NCI-H2196 (cell line): ENCODE results near the gene CRHBP.
"Not testable (repeated sequence)": the region's sequence is repeated elsewhere in the genome, so short reads cannot be mapped to it uniquely, and the experiment has no call there.

ENCODE experiments used
- DNase-seq: peaks from one replicate; lab custom pipeline; 2025; ENCODE audit not compliant: unreplicated experiment; lab: John Stamatoyannopoulos, UW

Gene CRHBP

GRCh38 chr5:76952795-76953536, at the start of gene CRHBP:
Gene CRHBP, plus strand, starts transcription at chr5:76953045. Its CDS starts 90 bp downstream, at chr5:76953135.
- DNase-seq: no peak

- DNase-seq: no peak
These were observed 44.7 kb upstream of the CRHBP start for GRCh38 chr5:76908166-76908565.

- DNase-seq: not testable (repeated sequence)
These were observed 42.4 kb upstream of the CRHBP start for GRCh38 chr5:76910344-76910933.

GRCh38 chr5:76914671-76915070, 38.2 kb upstream of the CRHBP start:
- DNase-seq: not testable (repeated sequence)

GRCh38 chr5:76918539-76918938, 34.3 kb upstream of the CRHBP start:
- no peak for DNase-seq

GRCh38 chr5:76920491-76920890, 32.4 kb upstream of the CRHBP start:
- no peak for DNase-seq

GRCh38 chr5:76926329-76927105, 26.3 kb upstream of the CRHBP start:
- no peak for DNase-seq

GRCh38 chr5:76927961-76928360, 24.9 kb upstream of the CRHBP start:
- no peak for DNase-seq

GRCh38 chr5:76930083-76930482, 22.8 kb upstream of the CRHBP start:
- no peak for DNase-seq

GRCh38 chr5:76938177-76938576, 14.7 kb upstream of the CRHBP start:
- no peak for DNase-seq

- DNase-seq: no peak
These were observed 11.8 kb upstream of the CRHBP start for GRCh38 chr5:76941000-76941399.

GRCh38 chr5:76941442-76941841, 11.4 kb upstream of the CRHBP start:
- no peak for DNase-seq

GRCh38 chr5:76942581-76942980, 10.3 kb upstream of the CRHBP start:
- no peak for DNase-seq

GRCh38 chr5:76943006-76943405, 9.8 kb upstream of the CRHBP start:
- no peak for DNase-seq

- DNase-seq: no peak
These were observed 8.2 kb upstream of the CRHBP start for GRCh38 chr5:76944638-76945037.

GRCh38 chr5:76945238-76945637, 7.6 kb upstream of the CRHBP start:
- DNase-seq: not testable (repeated sequence)

- no peak for DNase-seq
These were observed 6.8 kb upstream of the CRHBP start for GRCh38 chr5:76946090-76946489.

- DNase-seq: no peak
These were observed 5.8 kb upstream of the CRHBP start for GRCh38 chr5:76947082-76947503.

GRCh38 chr5:76953551-76954382, 922 bp downstream of the CRHBP start:
- DNase-seq: no peak

GRCh38 chr5:76954383-76954763, 1.5 kb downstream of the CRHBP start:
- no peak for DNase-seq

GRCh38 chr5:76956033-76956432, 3.2 kb downstream of the CRHBP start:
- no peak for DNase-seq
